Neuronal stem cell (in vitro differentiated cells): ENCODE data around the gene GPR160.

ENCODE experiments used
- DNase-seq: peaks from one replicate; pipeline ENCODE4 v3.0.0-alpha.2; 2013; ENCODE audit warnings: low spot score
- H2AFZ ChIP-seq: one replicate; pipeline ENCODE4 v1.6.1; 2013; ENCODE audit warnings: mild to moderate bottlenecking, low read length, inconsistent platforms
- H2AK5ac ChIP-seq: 2 replicates; pipeline ENCODE4 v1.6.1; 2013; ENCODE audit warnings: low read depth, mild to moderate bottlenecking, inconsistent platforms, low read length, moderate library complexity, mixed read lengths
- H2BK120ac ChIP-seq: 2 replicates; pipeline ENCODE4 v1.6.1; 2013; ENCODE audit warnings: low read depth, mild to moderate bottlenecking, inconsistent platforms, low read length, moderate library complexity, mixed read lengths
- H2BK12ac ChIP-seq: one replicate; pipeline ENCODE4 v1.6.1; 2013; ENCODE audit warnings: low read length, inconsistent platforms
- H2BK15ac ChIP-seq: 2 replicates; pipeline ENCODE4 v1.6.1; 2013; ENCODE audit warnings: mild to moderate bottlenecking, low read length, inconsistent platforms, mixed read lengths
- H2BK5ac ChIP-seq: one replicate; pipeline ENCODE4 v1.6.1; 2013; ENCODE audit warnings: inconsistent platforms, mild to moderate bottlenecking, low read length, moderate library complexity
- H3K14ac ChIP-seq: one replicate; pipeline ENCODE4 v1.6.1; 2013; ENCODE audit warnings: low read length, inconsistent platforms
- H3K18ac ChIP-seq: 2 replicates; pipeline ENCODE4 v1.6.1; 2013; ENCODE audit warnings: low read length, inconsistent platforms
- H3K23ac ChIP-seq: 2 replicates; pipeline ENCODE4 v1.6.1; 2013; ENCODE audit warnings: low read depth, mild to moderate bottlenecking, mixed read lengths, low read length, inconsistent platforms; ENCODE audit not compliant: poor library complexity
- H3K27ac ChIP-seq: replicated peaks from 3 replicates; pipeline ENCODE4 v1.5.1; 2013; ENCODE audit warnings: low read length, inconsistent platforms
- H3K27me3 ChIP-seq, 3 experiments: 2 replicates each; pipeline ENCODE4 v1.6.1; 2013; ENCODE audit warnings: low read length in 3 of 3, mild to moderate bottlenecking in 2 of 3, inconsistent platforms in 1 of 3, low read depth in 1 of 3, mixed read lengths in 1 of 3, moderate library complexity in 1 of 3; ENCODE audit not compliant: control insufficient read depth in 3 of 3, insufficient read depth in 3 of 3
- H3K36me3 ChIP-seq, 2 donors: replicated peaks in 1 of 2; 2 replicates each; pipeline ENCODE4 v1.6.1; 2013; ENCODE audit warnings: low read length in 2 of 2; ENCODE audit not compliant: control insufficient read depth in 2 of 2, insufficient read depth in 2 of 2
- H3K4ac ChIP-seq: 2 replicates; pipeline ENCODE4 v1.6.1; 2013; ENCODE audit warnings: inconsistent platforms, mild to moderate bottlenecking, low read length, moderate library complexity
- H3K4me1 ChIP-seq, 2 donors: 1 replicate in 1 of 2; 2 replicates in 1 of 2; pipeline ENCODE4 v1.6.1; 2013; ENCODE audit warnings: low read length in 2 of 2, low read depth in 1 of 2; ENCODE audit not compliant: control insufficient read depth in 2 of 2, insufficient read depth in 1 of 2
- H3K4me2 ChIP-seq: one replicate; pipeline ENCODE4 v1.6.1; 2013; ENCODE audit warnings: mild to moderate bottlenecking, low read length, inconsistent platforms; ENCODE audit not compliant: insufficient read depth, poor library complexity, severe bottlenecking
- H3K4me3 ChIP-seq, 2 donors: 2 replicates each; pipeline ENCODE4 v1.5.1; 2013; ENCODE audit warnings: low read length in 2 of 2, mild to moderate bottlenecking in 2 of 2, inconsistent platforms in 1 of 2, moderate library complexity in 1 of 2
- H3K79me1 ChIP-seq: one replicate; pipeline ENCODE4 v1.6.1; 2013; ENCODE audit warnings: low read depth, mild to moderate bottlenecking, inconsistent platforms, low read length, moderate library complexity
- H3K9ac ChIP-seq: one replicate; pipeline ENCODE4 v1.6.1; 2013; ENCODE audit warnings: mild to moderate bottlenecking, low read depth, low read length, inconsistent platforms; ENCODE audit not compliant: poor library complexity
- H3K9me3 ChIP-seq, 2 donors: replicated peaks in 1 of 2; 2 replicates each; pipeline versions ENCODE3 to v1.6.1; 2013; ENCODE audit warnings: low read length in 2 of 2, mild to moderate bottlenecking in 2 of 2, inconsistent platforms in 1 of 2, low read depth in 1 of 2, mixed read lengths in 1 of 2, moderate library complexity in 1 of 2; ENCODE audit not compliant: control insufficient read depth in 2 of 2, insufficient read depth in 1 of 2
- H4K8ac ChIP-seq: one replicate; pipeline ENCODE4 v1.6.1; 2013; ENCODE audit warnings: low read depth, mild to moderate bottlenecking, inconsistent platforms, low read length, moderate library complexity
- H4K91ac ChIP-seq: one replicate; pipeline ENCODE4 v1.6.1; 2013; ENCODE audit warnings: low read length, low read depth, mild to moderate bottlenecking, inconsistent platforms; ENCODE audit not compliant: poor library complexity
- WGBS, 2 donors: extraction: QIAGEN DNeasy Blood & Tissue Kit; methylation state at CpG; one replicate each; pipeline ENCODE4 v1.1.7; 2013; ENCODE audit warnings: missing lambda C conversion rate in 2 of 2, mixed read lengths in 1 of 2; ENCODE audit not compliant: insufficient read length in 2 of 2, insufficient replicate concordance in 1 of 2; ENCODE audit errors: extremely low coverage in 2 of 2; 5-methylcytosine and 5-hydroxymethylcytosine counted together

GPR160 gene

DNA sequence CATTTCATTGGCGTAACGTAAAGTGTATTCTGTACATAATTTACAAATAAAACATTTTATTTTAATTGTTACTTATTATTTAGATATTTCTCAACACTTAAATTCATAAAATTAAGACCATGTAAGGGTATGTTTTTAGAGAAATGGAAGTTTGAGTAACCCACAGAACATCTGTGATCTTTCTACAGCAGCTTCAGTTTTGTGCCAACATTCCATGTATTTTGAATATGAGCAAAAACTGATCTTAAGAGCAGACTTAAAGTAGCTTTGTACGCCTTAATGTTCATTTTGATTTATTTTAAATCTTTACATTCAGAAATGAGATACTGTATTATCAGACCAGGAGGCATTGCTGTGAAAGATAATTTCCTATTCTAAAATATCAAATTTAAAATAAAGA, 44.0 kb upstream of the GPR160 start:
- H3K14ac ChIP-seq, result no peak overlapping the region
- H3K36me3 ChIP-seq, result peaks cover 12 to 78% of the 10 kb centered on the region in 2 donors
- H2BK15ac ChIP-seq, result no peak overlapping the region
- no peak overlapping the region for H4K91ac ChIP-seq
- H3K23ac ChIP-seq, result no peak overlapping the region
- no peaks in the 10 kb centered on the region for H3K79me1 ChIP-seq
- no peak overlapping the region for H2AFZ ChIP-seq
- no peak for DNase-seq
- H3K9me3 ChIP-seq, result no peaks in the 10 kb centered on the region
- H2BK12ac ChIP-seq, result no peak overlapping the region
- H3K27ac ChIP-seq, result no peak overlapping the region
- no peak overlapping the region for H3K4ac ChIP-seq
- no peak overlapping the region for H2BK5ac ChIP-seq
- WGBS, 2 donors, result no CpG with 5 or more reads among the region's 3 CpGs
- H3K4me3 ChIP-seq, result no peak overlapping the region
- no peak overlapping the region for H3K18ac ChIP-seq
- H2AK5ac ChIP-seq, result no peak overlapping the region
- no peak overlapping the region for H3K4me2 ChIP-seq
- no peak overlapping the region for H2BK120ac ChIP-seq
- no peaks in the 10 kb centered on the region for H3K4me1 ChIP-seq
- H3K9ac ChIP-seq, result no peak overlapping the region
- no peak overlapping the region for H4K8ac ChIP-seq
- H3K27me3 ChIP-seq, result no peaks in the 10 kb centered on the region

GRCh38 chr3:169996063-169996462, 41.7 kb upstream of the GPR160 start:
- H3K4me2 ChIP-seq, result no peak overlapping the region
- H3K4ac ChIP-seq, result no peak overlapping the region
- no peak overlapping the region for H2AK5ac ChIP-seq
- no peak overlapping the region for H2AFZ ChIP-seq
- H3K36me3 ChIP-seq, result peaks cover 5 to 57% of the 10 kb centered on the region in 2 donors
- no peaks in the 10 kb centered on the region for H3K9me3 ChIP-seq
- no peak overlapping the region for H4K91ac ChIP-seq
- H4K8ac ChIP-seq, result no peak overlapping the region
- no peak overlapping the region for H2BK12ac ChIP-seq
- H3K23ac ChIP-seq, result no peak overlapping the region
- no CpG with 5 or more reads among the region's 2 CpGs for WGBS, 2 donors
- H3K27ac ChIP-seq, result no peak overlapping the region
- no peak overlapping the region for H3K4me3 ChIP-seq
- H2BK120ac ChIP-seq, result no peak overlapping the region
- no peak overlapping the region for H2BK15ac ChIP-seq
- no peak overlapping the region for H3K18ac ChIP-seq
- H3K27me3 ChIP-seq, result no peaks in the 10 kb centered on the region
- DNase-seq, result no peak
- no peak overlapping the region for H3K9ac ChIP-seq
- no peak overlapping the region for H3K14ac ChIP-seq
- no peaks in the 10 kb centered on the region for H3K4me1 ChIP-seq
- no peak overlapping the region for H2BK5ac ChIP-seq
- no peaks in the 10 kb centered on the region for H3K79me1 ChIP-seq

DNA sequence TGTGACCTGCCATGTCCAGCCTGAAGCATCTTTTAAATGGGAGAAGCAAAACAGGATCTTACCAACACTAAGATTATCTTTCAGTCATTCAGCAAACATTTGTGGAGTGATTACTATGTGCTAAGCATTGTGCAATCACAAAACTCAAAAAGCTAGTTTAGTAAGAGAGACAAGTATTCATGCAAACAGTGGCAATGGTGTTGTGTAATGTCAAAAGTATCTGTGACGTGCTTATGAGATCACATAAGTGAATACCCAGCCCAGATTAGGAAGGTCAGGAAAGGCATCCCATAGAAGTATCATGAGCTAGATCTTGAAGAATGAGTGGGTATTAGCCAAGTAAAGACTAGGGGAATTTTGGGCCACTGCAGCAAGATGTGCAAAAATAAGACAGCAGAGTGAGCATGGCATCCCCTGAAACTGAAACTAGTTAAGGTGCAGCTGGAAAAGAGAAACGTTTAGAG, 39.1 kb upstream of the GPR160 start:
- no peak for DNase-seq
- H3K18ac ChIP-seq, result no peak overlapping the region
- peaks cover 1 to 31% of the 10 kb centered on the region in 2 donors for H3K36me3 ChIP-seq
- H4K8ac ChIP-seq, result no peak overlapping the region
- no peak overlapping the region for H2BK120ac ChIP-seq
- no peak overlapping the region for H3K4ac ChIP-seq
- no peaks in the 10 kb centered on the region for H3K27me3 ChIP-seq
- no peak overlapping the region for H3K23ac ChIP-seq
- H3K4me2 ChIP-seq, result no peak overlapping the region
- H4K91ac ChIP-seq, result no peak overlapping the region
- H3K4me3 ChIP-seq, result no peak overlapping the region
- H3K4me1 ChIP-seq, result no peaks in the 10 kb centered on the region
- no peak overlapping the region for H3K14ac ChIP-seq
- no peak overlapping the region for H2BK12ac ChIP-seq
- no peak overlapping the region for H3K9ac ChIP-seq
- H2AFZ ChIP-seq, result no peak overlapping the region
- no peak overlapping the region for H3K27ac ChIP-seq
- no peak overlapping the region for H2BK5ac ChIP-seq
- no peaks in the 10 kb centered on the region for H3K79me1 ChIP-seq
- H2AK5ac ChIP-seq, result no peak overlapping the region
- no peak overlapping the region for H2BK15ac ChIP-seq
- WGBS, 2 donors, result no CpG with 5 or more reads among the region's 2 CpGs
- no peaks in the 10 kb centered on the region for H3K9me3 ChIP-seq

GRCh38 chr3:169999433-169999832, 38.4 kb upstream of the GPR160 start:
- H2BK120ac ChIP-seq, result no peak overlapping the region
- no peak overlapping the region for H4K8ac ChIP-seq
- H3K4me3 ChIP-seq, result no peak overlapping the region
- no peak overlapping the region for H2BK5ac ChIP-seq
- H3K36me3 ChIP-seq, result peaks cover 1 to 23% of the 10 kb centered on the region in 2 donors
- H2BK12ac ChIP-seq, result no peak overlapping the region
- H3K4me2 ChIP-seq, result no peak overlapping the region
- no peak overlapping the region for H2BK15ac ChIP-seq
- H2AFZ ChIP-seq, result no peak overlapping the region
- H3K18ac ChIP-seq, result no peak overlapping the region
- no peak overlapping the region for H3K14ac ChIP-seq
- WGBS, 2 donors, result no CpG with 5 or more reads among the region's 1 CpG
- H3K4ac ChIP-seq, result no peak overlapping the region
- H3K23ac ChIP-seq, result no peak overlapping the region
- no peak overlapping the region for H3K27ac ChIP-seq
- no peak overlapping the region for H4K91ac ChIP-seq
- H3K79me1 ChIP-seq, result no peaks in the 10 kb centered on the region
- no peaks in the 10 kb centered on the region for H3K27me3 ChIP-seq
- no peak for DNase-seq
- no peak overlapping the region for H3K9ac ChIP-seq
- no peaks in the 10 kb centered on the region for H3K4me1 ChIP-seq
- no peaks in the 10 kb centered on the region for H3K9me3 ChIP-seq
- H2AK5ac ChIP-seq, result no peak overlapping the region
